Measurements from ENCODE around the gene ABCB4.

The ABCB4 gene

GRCh38 chr7:87361320-87361719 lies 114.2 kb downstream of the ABCB4 start:
- Histone ChIP-seq H3K4me1 (ENCODE audit: control insufficient read depth in 1 of 2, insufficient read depth in 1 of 2, low read depth in 1 of 2, low read length in 1 of 2) (no peaks in the 10 kb centered on the region), H3K27ac (no peak overlapping the region), H3K9me3 (no peaks in the 10 kb centered on the region), H3K4me3 (ENCODE audit: low read depth in 1 of 2, low read length in 1 of 2) (no peak overlapping the region), H3K36me3 (no peaks in the 10 kb centered on the region), H3K27me3 (no peaks in the 10 kb centered on the region)
- TF ChIP-seq, protein P1, sequence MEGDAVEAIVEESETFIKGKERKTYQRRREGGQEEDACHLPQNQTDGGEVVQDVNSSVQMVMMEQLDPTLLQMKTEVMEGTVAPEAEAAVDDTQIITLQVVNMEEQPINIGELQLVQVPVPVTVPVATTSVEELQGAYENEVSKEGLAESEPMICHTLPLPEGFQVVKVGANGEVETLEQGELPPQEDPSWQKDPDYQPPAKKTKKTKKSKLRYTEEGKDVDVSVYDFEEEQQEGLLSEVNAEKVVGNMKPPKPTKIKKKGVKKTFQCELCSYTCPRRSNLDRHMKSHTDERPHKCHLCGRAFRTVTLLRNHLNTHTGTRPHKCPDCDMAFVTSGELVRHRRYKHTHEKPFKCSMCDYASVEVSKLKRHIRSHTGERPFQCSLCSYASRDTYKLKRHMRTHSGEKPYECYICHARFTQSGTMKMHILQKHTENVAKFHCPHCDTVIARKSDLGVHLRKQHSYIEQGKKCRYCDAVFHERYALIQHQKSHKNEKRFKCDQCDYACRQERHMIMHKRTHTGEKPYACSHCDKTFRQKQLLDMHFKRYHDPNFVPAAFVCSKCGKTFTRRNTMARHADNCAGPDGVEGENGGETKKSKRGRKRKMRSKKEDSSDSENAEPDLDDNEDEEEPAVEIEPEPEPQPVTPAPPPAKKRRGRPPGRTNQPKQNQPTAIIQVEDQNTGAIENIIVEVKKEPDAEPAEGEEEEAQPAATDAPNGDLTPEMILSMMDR (IDR thresholded peaks at IDR 0.05), result no peak

DNA sequence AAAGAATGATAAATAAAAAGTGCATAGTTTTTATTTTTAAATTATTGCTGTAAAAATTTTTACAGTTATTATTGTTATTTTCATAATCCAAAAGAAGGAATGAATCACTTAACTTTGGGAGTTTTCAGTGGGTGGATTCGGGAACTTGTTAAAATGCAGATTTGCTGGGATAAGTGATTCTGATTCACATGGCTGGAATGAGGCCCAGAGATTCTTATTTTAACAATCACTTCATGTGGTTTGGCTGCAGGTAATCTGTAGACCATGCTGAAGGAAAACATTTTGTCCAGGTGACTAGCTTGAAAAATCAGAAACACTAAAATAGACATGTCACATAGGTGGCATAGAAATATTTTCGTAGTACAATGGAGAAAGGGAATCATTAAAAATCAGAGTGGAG lies 116.1 kb downstream of the ABCB4 start:
- Histone ChIP-seq H3K9me3 (peaks cover 4% of the 10 kb centered on the region), H3K27me3 (no peaks in the 10 kb centered on the region), H3K4me1 (ENCODE audit: control insufficient read depth in 1 of 2, insufficient read depth in 1 of 2, low read depth in 1 of 2, low read length in 1 of 2) (no peaks in the 10 kb centered on the region), H3K36me3 (no peaks in the 10 kb centered on the region), H3K4me3 (ENCODE audit: low read depth in 1 of 2, low read length in 1 of 2) (no peak overlapping the region), H3K27ac (no peak overlapping the region)
- TF ChIP-seq, protein P1 (IDR thresholded peaks at IDR 0.05), result no peak

DNA sequence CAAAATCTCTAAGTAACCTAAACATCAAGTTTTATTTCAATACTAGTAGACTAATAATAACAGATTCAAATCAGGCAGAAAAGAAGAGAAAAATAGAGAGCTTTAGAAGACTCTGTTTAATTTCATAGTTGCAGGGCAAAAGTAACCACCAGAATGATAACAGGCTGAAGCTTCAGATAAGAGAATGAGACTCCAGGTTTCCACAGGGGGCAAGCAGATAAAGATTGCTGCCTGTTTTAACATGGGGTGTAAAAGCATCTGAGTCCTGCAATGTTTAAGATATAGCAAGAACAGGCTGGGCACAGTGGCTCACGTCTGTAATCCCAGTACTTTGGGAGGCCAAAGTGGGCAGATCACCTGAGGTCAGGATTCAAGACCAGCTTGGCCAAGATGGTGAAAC lies 119.0 kb downstream of the ABCB4 start:
- Histone ChIP-seq H3K9me3 (peaks cover 4% of the 10 kb centered on the region), H3K4me1 (ENCODE audit: control insufficient read depth in 1 of 2, insufficient read depth in 1 of 2, low read depth in 1 of 2, low read length in 1 of 2) (no peaks in the 10 kb centered on the region), H3K27ac (no peak overlapping the region), H3K27me3 (no peaks in the 10 kb centered on the region), H3K36me3 (no peaks in the 10 kb centered on the region), H3K4me3 (ENCODE audit: low read depth in 1 of 2, low read length in 1 of 2) (no peak overlapping the region)
- TF ChIP-seq, protein P1 (IDR thresholded peaks at IDR 0.05), result no peak

DNA sequence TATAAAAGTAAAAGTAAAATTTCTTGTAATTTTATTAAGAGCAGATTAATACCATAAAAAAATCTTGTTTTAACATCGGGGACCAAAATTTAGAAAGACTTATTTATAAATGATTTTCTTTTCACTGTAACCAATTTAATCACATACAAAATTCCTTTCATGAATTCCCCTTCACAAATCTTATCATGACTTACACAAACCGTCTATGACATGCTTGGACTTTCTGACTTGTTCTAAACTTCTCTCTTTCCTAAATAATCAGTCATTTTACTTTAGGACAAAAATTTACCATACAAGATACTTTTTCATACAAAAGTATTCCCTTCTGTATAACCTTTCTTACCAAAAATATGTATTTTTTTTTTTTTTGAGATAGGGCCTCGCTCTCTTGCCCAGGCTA lies 120.7 kb downstream of the ABCB4 start:
- peaks cover 4% of the 10 kb centered on the region for H3K9me3 ChIP-seq
- TF ChIP-seq, protein P1 (IDR thresholded peaks at IDR 0.05), result no peak
- H3K27ac ChIP-seq, result no peak overlapping the region
- no peaks in the 10 kb centered on the region for H3K4me1 ChIP-seq (ENCODE audit: control insufficient read depth in 1 of 2, insufficient read depth in 1 of 2, low read depth in 1 of 2, low read length in 1 of 2)
- H3K4me3 ChIP-seq (ENCODE audit: low read depth in 1 of 2, low read length in 1 of 2), result no peak overlapping the region
- no peaks in the 10 kb centered on the region for H3K36me3 ChIP-seq
- H3K27me3 ChIP-seq, result no peaks in the 10 kb centered on the region

Data from neutrophil (primary cell).